GM18873 (cell line): ENCODE measurements around the gene STOM.
A peak's percentile ranks its signal among the peaks of the same experiment; 100 is the strongest.
"Not testable (repeated sequence)": the region's sequence is repeated elsewhere in the genome, so short reads cannot be mapped to it uniquely, and the experiment has no call there.

Experiments used
- ATAC-seq: cut with Tn5 transposase; IDR thresholded peaks from one replicate; pipeline ENCODE4 v1.9.1; 2021; ENCODE audit warnings: mild to moderate bottlenecking, moderate library complexity, moderate number of reproducible peaks; ENCODE audit not compliant: unreplicated experiment, low FRiP score

Gene STOM

DNA sequence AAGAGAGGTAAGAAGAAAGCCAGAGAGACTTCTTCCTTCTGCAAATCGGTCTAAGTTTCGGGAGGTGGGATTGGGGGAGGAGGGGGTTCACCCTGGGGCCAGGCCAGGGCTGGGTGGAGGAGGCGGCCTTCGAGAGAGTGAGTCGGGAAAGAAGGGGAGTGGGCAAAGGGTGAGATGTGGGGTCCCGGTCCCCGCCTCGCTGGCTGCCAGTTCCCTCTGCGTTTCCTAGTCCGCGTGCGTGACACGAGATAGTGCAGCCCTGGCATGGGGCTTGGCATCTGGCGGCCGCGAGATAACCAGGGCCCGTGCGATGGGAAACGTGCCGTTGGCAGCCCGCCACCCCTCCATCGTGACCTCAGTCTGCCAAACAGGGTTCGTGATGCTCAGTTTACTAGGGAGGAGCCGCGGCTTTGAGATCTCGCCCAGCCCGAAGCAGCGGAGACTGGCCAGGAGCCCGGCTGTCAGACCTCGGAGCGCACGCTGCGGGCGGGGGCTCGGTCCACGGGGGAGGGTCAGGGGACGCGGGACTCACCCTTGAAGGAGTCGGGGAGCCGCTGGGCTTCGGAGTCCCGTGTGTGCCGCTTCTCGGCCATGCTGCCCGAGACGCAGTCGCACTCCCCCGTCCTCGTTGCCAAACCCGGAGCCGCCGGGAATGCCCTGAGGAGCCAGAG lies at the start of gene STOM:
STOM (minus strand) TSS at position 656 of the 671 bp plus-strand sequence; CDS start at position 593, 63 bp downstream.
- peak; percentile 42 for ATAC-seq

GRCh38 chr9:121411993-121412392 lies 41.9 kb upstream of the STOM start:
- ATAC-seq: no peak

GRCh38 chr9:121405899-121406298 lies 35.8 kb upstream of the STOM start:
- no peak for ATAC-seq

- no peak for ATAC-seq
Observed at GRCh38 chr9:121404906-121405305, 34.9 kb upstream of the STOM start.

DNA sequence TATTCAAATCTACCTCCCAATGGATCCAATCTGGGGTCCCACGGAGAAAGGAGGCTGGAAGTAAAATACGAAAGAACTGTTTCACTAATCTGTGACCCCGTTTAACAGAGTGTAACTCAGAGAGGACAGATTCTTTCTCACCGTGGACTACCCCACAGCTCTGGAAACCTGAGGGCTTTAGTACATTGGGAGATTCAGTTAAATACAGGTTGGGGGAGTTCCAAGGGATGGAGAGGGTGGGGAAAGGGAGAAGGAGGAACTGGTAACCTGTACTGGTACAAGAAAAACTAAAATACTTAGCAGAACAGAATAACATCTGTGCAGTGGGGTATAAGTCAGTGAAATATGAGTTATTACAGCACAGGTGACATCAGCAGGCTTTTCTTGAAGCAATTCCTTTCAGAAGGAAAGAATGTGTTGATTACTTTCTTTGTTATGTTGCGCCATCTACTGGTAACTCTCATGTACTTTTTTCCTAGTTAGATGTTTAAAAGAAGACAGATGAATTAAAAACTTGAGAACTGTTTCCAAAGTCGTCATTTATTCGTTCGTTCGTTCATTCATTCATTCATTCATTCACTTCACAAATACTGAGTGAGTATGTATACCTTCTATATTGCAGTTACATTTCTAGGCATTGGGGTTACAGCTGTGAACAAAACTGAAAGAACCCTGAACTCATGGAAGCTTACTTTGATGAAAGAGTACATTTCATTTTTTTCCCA lies 30.0 kb upstream of the STOM start:
- no peak for ATAC-seq

GRCh38 chr9:121399126-121399882 lies 29.3 kb upstream of the STOM start:
- no peak for ATAC-seq

DNA sequence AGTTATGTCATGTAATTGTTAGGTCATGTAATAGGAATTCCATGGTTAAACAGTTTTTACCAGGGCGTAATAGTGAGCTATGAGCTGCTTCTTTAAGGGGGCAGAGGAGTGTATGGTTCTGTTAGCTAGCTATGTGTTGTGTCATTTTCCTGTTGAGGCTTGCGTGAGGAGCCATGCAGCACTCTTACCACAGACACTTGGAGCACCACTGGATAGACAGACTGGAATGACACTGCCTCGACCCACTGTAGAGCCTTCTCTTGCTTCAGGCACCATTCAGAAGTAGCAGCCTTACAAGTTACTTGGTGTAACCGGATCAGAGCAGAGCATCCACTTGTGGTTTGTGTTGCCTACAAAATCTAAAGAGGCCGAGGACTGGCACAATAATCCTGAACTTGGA lies 28.3 kb upstream of the STOM start:
- ATAC-seq: no peak

GRCh38 chr9:121397277-121397676 lies 27.2 kb upstream of the STOM start:
- not testable (repeated sequence) for ATAC-seq

GRCh38 chr9:121395558-121395957 lies 25.5 kb upstream of the STOM start:
- no peak for ATAC-seq

DNA sequence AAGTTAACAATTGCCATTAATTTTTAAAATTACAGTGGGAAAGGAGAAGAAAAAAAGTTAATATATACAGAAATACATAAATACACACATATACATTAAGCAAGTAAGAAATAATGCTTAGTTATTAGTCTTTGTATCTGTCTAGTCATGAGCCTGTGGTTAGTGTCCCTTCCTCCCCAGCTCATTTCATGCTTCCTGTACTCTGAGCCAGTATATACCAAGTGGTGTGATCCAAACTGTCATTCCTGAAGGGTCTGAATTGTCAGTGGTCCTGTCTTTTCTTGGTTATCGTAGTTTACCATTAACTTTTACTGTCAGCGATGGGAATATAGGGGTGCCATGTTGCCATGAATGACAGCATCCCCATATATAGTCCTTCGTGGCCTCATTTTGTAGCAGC lies 24.2 kb upstream of the STOM start:
- no peak for ATAC-seq

- no peak for ATAC-seq
Observed at GRCh38 chr9:121393318-121393717, 23.3 kb upstream of the STOM start.

- no peak for ATAC-seq
Observed at GRCh38 chr9:121390372-121390771, 20.3 kb upstream of the STOM start.

GRCh38 chr9:121388140-121388905 lies 18.3 kb upstream of the STOM start:
- no peak for ATAC-seq

DNA sequence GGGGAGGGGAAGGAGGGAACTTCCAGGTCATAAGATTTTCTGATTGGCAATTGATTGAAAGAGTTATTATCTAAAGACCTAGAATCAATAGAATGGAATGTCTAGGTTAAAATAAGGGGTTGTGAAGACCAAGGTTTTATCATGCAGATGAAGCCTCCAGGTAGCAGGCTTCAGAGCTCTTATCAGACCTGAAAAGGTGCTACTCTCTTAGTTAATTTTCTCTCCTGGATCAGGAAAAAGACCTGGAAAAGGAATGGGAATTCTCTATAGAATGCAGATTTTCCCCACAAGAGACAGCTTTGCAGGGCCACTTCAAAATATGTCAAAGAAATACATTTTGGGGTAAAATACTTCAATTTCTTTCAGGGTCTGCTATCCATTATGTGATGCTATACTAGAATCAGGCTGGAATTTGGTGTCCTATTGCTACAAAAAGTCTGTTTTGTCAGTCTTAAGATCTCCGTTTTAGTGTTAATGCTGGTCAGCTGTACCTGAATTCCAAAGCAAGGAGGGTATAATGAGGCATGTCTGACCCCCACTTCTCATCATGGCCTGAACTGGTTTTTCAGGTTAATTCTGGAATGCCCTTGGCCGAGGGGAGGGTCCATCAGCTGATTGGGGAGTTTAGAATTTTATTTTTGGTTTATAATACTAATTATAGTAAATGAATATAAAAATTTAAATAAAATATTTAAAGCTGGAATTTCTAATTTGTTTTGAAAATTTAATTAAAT lies 16.6 kb upstream of the STOM start:
- no peak for ATAC-seq

- ATAC-seq: no peak
Observed at GRCh38 chr9:121383715-121384114, 13.7 kb upstream of the STOM start.

DNA sequence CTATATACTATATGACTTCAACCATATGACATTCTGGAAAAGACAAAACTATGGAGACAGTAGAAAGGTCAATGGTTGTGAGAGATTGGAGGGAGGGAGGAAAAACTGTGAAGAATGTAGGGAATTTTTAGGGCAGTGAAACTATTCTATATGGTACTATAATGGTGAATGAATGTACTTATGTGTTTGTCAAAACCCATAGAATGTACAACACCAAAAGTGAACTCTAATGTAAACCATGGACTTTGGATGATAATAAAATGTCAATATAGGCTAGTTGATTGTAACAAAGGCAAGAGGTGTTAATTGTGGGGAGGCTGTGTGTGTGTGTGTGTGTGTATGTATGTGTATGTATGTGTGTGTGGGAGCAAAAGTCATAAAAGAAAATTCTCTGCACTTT lies 10.8 kb upstream of the STOM start:
- no peak for ATAC-seq

- ATAC-seq: no peak
Observed at GRCh38 chr9:121376214-121376830, 6.3 kb upstream of the STOM start.

GRCh38 chr9:121373011-121373729 lies 3.1 kb upstream of the STOM start:
- ATAC-seq: no peak
